ENCODE measurements around the gene TRIM39.

DNA sequence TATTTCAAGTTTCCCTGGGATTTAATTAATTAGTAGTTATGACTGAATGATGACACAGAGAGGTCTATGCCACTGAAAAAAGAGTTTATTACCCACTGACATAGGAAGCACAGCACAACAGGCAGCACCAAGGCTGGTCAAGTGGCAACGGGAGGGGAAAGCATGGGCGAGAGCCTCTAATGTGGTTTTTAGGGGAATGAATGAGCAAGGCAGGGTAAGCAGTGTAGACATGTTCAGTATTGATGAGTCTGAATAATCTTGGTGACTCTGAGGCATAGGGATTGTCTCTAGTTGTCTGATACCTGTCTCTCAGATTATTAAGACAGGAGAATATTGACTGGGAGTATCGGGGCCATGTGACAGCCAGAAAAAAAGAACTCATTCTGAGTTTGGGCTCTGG is 64.5 kb downstream of the TRIM39 start:
- TF ChIP-seq RAD21 (CRISPR knock-in tag; IDR thresholded peaks at IDR 0.05) (no peak), TGIF2 (CRISPR knock-in tag; IDR thresholded peaks at IDR 0.05) (no peak), BRCA1 (CRISPR knock-in tag; IDR thresholded peaks at IDR 0.05) (no peak), CTCF (CRISPR knock-in tag; IDR thresholded peaks at IDR 0.05) (no peak), ZNF121 (CRISPR knock-in tag; IDR thresholded peaks at IDR 0.05) (no peak), KAT8 (CRISPR knock-in tag; IDR thresholded peaks at IDR 0.05) (no peak), ZBTB39 (CRISPR knock-in tag; IDR thresholded peaks at IDR 0.05) (no peak)
- TF ChIP-seq, protein P1, sequence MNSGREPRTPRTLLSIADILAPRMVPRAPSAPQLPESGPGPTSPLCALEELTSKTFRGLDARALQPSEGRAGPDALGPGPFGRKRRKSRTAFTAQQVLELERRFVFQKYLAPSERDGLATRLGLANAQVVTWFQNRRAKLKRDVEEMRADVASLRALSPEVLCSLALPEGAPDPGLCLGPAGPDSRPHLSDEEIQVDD (CRISPR knock-in tag; IDR thresholded peaks at IDR 0.05; ENCODE audit: borderline replicate concordance): no peak
